GM18511 (cell line): ENCODE measurements around the gene NUFIP1.
"Not testable (repeated sequence)": the region's sequence is repeated elsewhere in the genome, so short reads cannot be mapped to it uniquely, and the experiment has no call there.

ENCODE experiments used
- ATAC-seq: cut with Tn5 transposase; IDR thresholded peaks from one replicate; pipeline ENCODE4 v1.9.1; 2021; ENCODE audit warnings: mild to moderate bottlenecking, moderate library complexity; ENCODE audit not compliant: unreplicated experiment

Gene NUFIP1

GRCh38 chr13:44989071-44989889 lies at the start of gene NUFIP1, which contains the start of gene GPALPP1:
Gene NUFIP1 (minus strand): TSS chr13:44989471. CDS start chr13:44989436, 35 bp downstream.
Gene GPALPP1 (plus strand): TSS chr13:44989538. CDS start chr13:44989655, 117 bp downstream.
- peak; percentile 99 for ATAC-seq

- no peak for ATAC-seq
Measured at GRCh38 chr13:45036206-45036605, 46.9 kb upstream of the NUFIP1 start.

GRCh38 chr13:45034342-45034741 lies 45.1 kb upstream of the NUFIP1 start:
- no peak for ATAC-seq

GRCh38 chr13:45024847-45025246 lies 35.6 kb upstream of the NUFIP1 start:
- no peak for ATAC-seq

GRCh38 chr13:45021250-45021649 lies 32.0 kb upstream of the NUFIP1 start:
- no peak for ATAC-seq

GRCh38 chr13:45019981-45020380 lies 30.7 kb upstream of the NUFIP1 start:
- not testable (repeated sequence) for ATAC-seq

DNA sequence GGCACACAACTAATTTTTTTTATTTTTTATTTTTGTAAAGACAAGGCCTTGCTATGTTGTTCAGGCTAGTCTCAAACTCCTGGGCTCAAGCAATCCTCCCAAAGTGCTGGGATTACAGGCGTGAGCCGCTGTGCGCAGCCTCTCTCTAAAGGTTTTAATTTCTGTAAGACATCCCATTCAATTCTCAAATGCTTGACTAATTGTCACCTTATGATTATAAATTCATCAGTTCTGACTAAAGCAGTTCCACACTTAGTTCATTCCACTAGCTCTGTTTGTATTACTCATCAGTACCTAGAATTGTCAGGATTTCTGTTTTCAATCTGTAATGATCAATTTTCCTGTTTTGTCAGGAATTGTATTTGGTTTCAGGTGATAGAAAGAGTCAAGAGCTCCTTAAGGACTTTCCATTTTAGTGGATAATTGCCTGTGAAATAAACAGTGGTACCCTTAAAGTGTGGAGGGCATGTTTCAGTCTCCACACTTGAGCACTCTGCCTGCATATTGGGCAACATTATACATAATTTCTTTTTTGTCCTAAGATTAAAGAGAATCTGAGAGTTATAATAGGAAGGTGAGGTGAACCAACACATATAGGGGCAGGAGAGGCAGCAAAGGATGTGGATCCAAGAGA lies 27.6 kb upstream of the NUFIP1 start:
- ATAC-seq = no peak

GRCh38 chr13:45015300-45015699 lies 26.0 kb upstream of the NUFIP1 start:
- no peak for ATAC-seq

DNA sequence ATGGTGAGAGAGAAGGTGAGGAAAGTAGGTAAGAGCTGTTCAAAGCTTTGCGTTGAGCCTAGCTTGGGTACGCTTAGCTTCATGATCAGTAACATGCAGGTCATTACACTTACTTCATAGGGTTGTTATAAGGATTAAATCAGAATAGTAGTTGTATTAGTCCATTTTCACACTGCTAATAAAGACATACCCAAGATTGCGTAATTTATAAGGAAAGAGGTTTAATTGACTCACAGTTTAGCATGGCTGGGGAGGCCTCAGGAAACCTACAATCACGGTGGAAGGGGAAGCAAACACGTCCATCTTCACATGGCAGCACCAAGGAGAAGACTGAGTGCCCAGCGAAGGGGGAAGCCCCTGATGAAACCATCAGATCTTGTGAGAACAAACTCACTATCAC lies 21.9 kb upstream of the NUFIP1 start:
- no peak for ATAC-seq

GRCh38 chr13:45007823-45008222 lies 18.6 kb upstream of the NUFIP1 start:
- ATAC-seq = no peak

DNA sequence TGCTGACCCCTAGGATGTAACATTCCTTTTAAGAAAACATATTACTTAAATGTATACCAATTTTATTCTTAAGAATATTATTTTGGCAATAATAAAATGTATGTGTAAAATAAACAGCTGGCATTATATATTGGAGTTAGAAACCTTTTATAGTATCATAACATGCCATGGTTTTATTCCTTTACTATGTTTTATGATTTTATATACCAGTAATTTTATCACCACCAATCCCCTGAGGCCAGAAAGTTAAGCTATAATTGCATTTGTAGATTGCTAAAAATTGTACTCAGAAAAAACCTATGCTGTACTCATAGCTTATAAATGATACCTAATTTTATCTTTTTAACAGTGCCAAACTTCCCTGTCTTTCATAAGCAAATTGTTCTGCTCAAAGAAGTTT lies 18.0 kb upstream of the NUFIP1 start:
- no peak for ATAC-seq

DNA sequence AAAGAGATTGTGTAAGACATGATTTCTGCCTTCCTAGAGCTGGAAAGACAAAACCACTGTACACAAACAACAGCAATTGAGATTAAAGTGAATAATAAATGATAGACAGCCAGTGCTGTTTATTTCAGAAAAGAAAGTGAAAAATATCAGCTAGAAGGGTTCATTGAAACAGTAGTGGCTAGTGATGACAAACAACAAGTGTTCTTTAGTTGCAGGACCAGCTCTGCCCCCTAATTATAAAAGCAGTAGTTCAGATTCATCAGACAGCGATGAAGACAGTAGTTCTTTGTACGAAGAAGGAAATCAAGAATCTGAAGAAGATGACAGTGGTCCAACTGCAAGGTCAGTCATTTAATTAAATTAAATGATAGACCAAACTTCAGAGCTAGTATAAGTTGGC lies 14.8 kb upstream of the NUFIP1 start:
- ATAC-seq = no peak

DNA sequence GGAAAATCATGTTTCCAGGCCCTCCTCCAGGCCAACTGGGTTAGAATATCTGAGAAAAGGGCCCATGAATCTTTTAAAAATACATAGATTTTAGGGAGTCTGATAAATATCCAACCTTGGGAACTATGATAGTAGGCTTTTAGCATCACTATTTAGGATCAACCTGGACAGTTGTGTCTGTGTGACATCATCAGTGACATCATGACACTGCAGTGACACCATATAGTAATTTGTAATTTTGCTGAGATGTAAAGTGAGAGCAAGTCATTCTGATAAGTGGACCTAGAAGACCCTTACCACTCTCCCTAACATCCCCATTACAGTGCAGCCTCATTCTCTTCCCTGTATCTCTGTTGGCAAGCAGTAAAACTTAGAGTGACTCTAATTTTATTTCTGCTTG lies 14.1 kb upstream of the NUFIP1 start:
- ATAC-seq = no peak

- ATAC-seq = peak; percentile 12
Measured at GRCh38 chr13:44989941-44990340, 670 bp upstream of the NUFIP1 start.

GRCh38 chr13:44978328-44978727 lies 10.9 kb downstream of the NUFIP1 start:
- no peak for ATAC-seq

- no peak for ATAC-seq
Measured at GRCh38 chr13:44976949-44977583, 12.2 kb downstream of the NUFIP1 start.

DNA sequence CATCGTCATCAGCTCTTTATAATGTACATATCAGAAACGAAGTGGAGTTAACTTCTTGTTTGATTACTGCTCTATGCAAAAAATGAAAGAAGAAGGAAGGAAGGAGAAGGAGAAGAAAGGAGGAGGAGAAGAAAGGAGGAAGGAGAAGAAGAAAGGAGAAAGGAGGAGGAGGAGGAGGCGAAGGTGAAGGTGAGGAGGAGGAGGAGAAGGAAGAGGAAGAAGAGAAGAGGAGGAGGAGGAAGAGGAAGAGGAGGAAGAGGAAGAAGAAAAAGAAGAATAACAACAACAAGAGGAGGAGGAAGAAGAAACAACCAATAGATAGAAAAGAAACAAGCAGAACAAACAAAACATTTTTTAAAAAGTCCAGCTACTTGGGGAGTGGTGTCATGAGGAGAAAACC lies 13.1 kb downstream of the NUFIP1 start:
- no peak for ATAC-seq

- peak; percentile 75 for ATAC-seq
Measured at GRCh38 chr13:44974056-44974793, 15.0 kb downstream of the NUFIP1 start.

DNA sequence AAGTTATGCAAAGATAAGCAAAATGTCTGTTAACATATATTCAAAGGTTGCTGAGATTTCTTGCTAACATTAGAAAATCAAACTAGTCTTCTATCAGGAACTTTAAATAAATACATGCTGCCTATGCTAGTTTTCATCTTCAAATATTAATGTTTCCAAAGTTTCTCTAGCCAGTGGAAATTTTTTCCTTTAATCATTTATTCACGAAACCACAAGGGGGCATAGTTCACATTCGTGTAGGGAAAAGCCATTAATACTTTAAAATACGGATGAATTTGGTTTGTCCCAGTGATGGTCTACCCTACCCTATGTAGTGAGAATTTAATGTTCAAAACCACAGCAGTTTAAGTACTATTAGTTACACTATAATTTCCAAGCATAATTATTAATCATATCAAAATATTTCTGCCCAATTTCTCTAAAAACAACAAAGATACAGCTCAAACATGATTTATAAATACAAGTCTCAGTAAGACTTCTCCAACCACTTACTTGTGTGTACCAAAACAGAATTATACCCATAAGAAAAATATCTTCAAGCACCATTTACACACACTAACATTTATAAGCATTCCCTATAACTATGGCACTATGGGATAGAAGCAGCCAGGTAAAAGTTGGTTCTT lies 16.2 kb downstream of the NUFIP1 start:
- ATAC-seq = no peak
